HEK293T (cell line): Measurements from ENCODE around the gene STEAP2.

Experiments used
- ARNT ChIP-seq: fragments of 450-650 bp; IDR thresholded peaks from 2 replicates; pipeline ENCODE4 v1.6.1; 2017; ENCODE audit warnings: mild to moderate bottlenecking
- BHLHE40 ChIP-seq: fragments of 450-650 bp; IDR thresholded peaks from 2 replicates; pipeline ENCODE4 v1.6.1; 2016; ENCODE audit warnings: mild to moderate bottlenecking, moderate library complexity, borderline replicate concordance
- CTBP1 ChIP-seq: fragments of 450-650 bp; IDR thresholded peaks from 2 replicates; pipeline ENCODE4 v1.6.1; 2016; ENCODE audit warnings: borderline replicate concordance
- ELF4 ChIP-seq: fragments of 450-650 bp; IDR thresholded peaks from 2 replicates; pipeline ENCODE4 v1.6.1; 2017; ENCODE audit warnings: antibody characterized with exemption
- FOXA1 ChIP-seq: fragments of 450-650 bp; IDR thresholded peaks from 2 replicates; pipeline ENCODE4 v1.6.1; 2016; ENCODE audit warnings: mild to moderate bottlenecking
- FOXK2 ChIP-seq: fragments of 450-650 bp; IDR thresholded peaks from 2 replicates; pipeline ENCODE4 v1.6.1; 2016; ENCODE audit warnings: mild to moderate bottlenecking
- FOXM1 ChIP-seq: fragments of 450-650 bp; IDR thresholded peaks from 2 replicates; pipeline ENCODE4 v1.6.1; 2017; ENCODE audit warnings: mild to moderate bottlenecking, borderline replicate concordance
- HDGF ChIP-seq: fragments of 450-650 bp; IDR thresholded peaks from 2 replicates; pipeline ENCODE4 v1.6.1; 2017; ENCODE audit warnings: antibody characterized with exemption, borderline replicate concordance
- NFRKB ChIP-seq: fragments of 450-650 bp; IDR thresholded peaks from 2 replicates; pipeline ENCODE4 v1.6.1; 2016; ENCODE audit warnings: mild to moderate bottlenecking, moderate library complexity
- SP1 ChIP-seq: fragments of 450-650 bp; IDR thresholded peaks from 2 replicates; pipeline ENCODE4 v1.6.1; 2017
- SUZ12 ChIP-seq: fragments of 450-650 bp; IDR thresholded peaks from 2 replicates; pipeline ENCODE4 v1.6.1; 2016; ENCODE audit warnings: mild to moderate bottlenecking
- TARDBP ChIP-seq: fragments of 450-650 bp; IDR thresholded peaks from 2 replicates; pipeline ENCODE4 v1.6.1; 2016
- TF ChIP-seq, protein P1 (sequence below): fragments of 450-650 bp; IDR thresholded peaks from 2 replicates; pipeline ENCODE4 v1.6.1; 2016

DNA sequence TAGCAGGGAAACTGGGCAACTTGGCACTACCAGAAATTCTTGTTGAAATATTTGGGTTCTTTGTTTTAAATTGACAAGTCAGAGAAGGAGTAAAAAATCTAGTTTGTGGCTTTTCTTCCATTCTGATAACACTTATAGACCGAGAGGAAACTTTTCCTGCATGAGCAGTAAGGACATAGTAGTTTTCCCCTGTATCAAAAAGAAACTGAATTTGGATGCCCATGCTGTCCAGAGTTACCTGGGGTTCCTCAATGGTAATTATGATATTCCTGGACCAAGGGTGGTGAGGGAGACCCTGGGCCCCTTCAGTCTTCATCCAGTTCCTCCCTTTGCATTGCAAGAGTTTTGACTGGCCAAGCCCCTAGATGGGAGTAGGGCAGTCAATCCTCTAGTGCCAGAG, 19.9 kb upstream of the STEAP2 start:
- TF ChIP-seq ARNT = no peak
- no peak for TF ChIP-seq FOXM1
- TF ChIP-seq, protein P1, sequence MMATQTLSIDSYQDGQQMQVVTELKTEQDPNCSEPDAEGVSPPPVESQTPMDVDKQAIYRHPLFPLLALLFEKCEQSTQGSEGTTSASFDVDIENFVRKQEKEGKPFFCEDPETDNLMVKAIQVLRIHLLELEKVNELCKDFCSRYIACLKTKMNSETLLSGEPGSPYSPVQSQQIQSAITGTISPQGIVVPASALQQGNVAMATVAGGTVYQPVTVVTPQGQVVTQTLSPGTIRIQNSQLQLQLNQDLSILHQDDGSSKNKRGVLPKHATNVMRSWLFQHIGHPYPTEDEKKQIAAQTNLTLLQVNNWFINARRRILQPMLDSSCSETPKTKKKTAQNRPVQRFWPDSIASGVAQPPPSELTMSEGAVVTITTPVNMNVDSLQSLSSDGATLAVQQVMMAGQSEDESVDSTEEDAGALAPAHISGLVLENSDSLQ = no peak
- TF ChIP-seq SUZ12 = no peak
- no peak for TF ChIP-seq FOXK2
- no peak for TF ChIP-seq BHLHE40
- no peak for TF ChIP-seq TARDBP
- TF ChIP-seq NFRKB = no peak
- no peak for TF ChIP-seq SP1
- no peak for TF ChIP-seq CTBP1
- TF ChIP-seq ELF4 = no peak
- no peak for TF ChIP-seq HDGF
- no peak for TF ChIP-seq FOXA1
